Glomerular visceral epithelial cell (primary cell): ENCODE results near the gene KIR3DL3.
"Not testable (repeated sequence)": the region's sequence is repeated elsewhere in the genome, so short reads cannot be mapped to it uniquely, and the experiment has no call there.

ENCODE experiments used
- DNase-seq: peaks from one replicate; pipeline ENCODE4 v3.0.0-alpha.2; 2016; ENCODE audit errors: extremely low spot score

KIR3DL3 gene

DNA sequence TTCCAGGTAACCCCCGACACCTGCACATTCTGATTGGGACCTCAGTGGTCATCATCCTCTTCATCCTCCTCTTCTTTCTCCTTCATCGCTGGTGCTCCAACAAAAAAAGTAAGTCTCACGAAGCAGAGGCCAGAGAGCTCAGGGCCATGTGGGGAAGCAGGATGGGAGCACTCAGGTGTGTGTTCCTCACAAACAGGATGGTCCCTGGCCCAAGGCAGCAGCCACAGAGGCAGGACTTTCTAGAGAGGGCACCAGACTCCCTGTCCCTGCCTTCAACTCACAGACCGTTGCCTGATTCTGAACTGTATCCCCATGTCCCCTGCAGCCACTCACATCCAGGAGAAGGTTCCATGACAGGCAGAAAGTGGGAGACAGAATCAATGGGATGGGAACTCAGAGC is 58.7 kb downstream of the KIR3DL3 start:
- not testable (repeated sequence) for DNase-seq
